HG03565 (cell line): Measurements from ENCODE around the gene NELL1.

ENCODE experiments used
- ATAC-seq: cut with Tn5 transposase; IDR thresholded peaks from one replicate; pipeline ENCODE4 v1.9.1; 2021; ENCODE audit warnings: mild to moderate bottlenecking, moderate library complexity; ENCODE audit not compliant: unreplicated experiment

Gene NELL1

GRCh38 chr11:21301981-21302380, 632.6 kb downstream of the NELL1 start:
- ATAC-seq, result no peak

- no peak for ATAC-seq
Measured at GRCh38 chr11:21306739-21307358, 637.5 kb downstream of the NELL1 start.

- ATAC-seq, result no peak
Measured at GRCh38 chr11:21307874-21308273, 638.5 kb downstream of the NELL1 start.

GRCh38 chr11:21316591-21316990, 647.2 kb downstream of the NELL1 start:
- ATAC-seq, result no peak

GRCh38 chr11:21321072-21321471, 651.7 kb downstream of the NELL1 start:
- ATAC-seq, result no peak

- no peak for ATAC-seq
Measured at GRCh38 chr11:21321530-21321929, 652.1 kb downstream of the NELL1 start.

- no peak for ATAC-seq
Measured at GRCh38 chr11:21323617-21324016, 654.2 kb downstream of the NELL1 start.

- no peak for ATAC-seq
Measured at GRCh38 chr11:21343204-21343603, 673.8 kb downstream of the NELL1 start.

- ATAC-seq, result no peak
Measured at GRCh38 chr11:21346361-21346760, 677.0 kb downstream of the NELL1 start.

GRCh38 chr11:21350613-21351012, 681.2 kb downstream of the NELL1 start:
- no peak for ATAC-seq

GRCh38 chr11:21353425-21353824, 684.0 kb downstream of the NELL1 start:
- ATAC-seq, result no peak

GRCh38 chr11:21364866-21365624, 695.7 kb downstream of the NELL1 start:
- no peak for ATAC-seq

GRCh38 chr11:21369947-21370346, 700.6 kb downstream of the NELL1 start:
- no peak for ATAC-seq

- no peak for ATAC-seq
Measured at GRCh38 chr11:21371044-21371443, 701.7 kb downstream of the NELL1 start.

GRCh38 chr11:21372672-21373071, 703.3 kb downstream of the NELL1 start:
- no peak for ATAC-seq

- ATAC-seq, result no peak
Measured at GRCh38 chr11:21374376-21374775, 705.0 kb downstream of the NELL1 start.

GRCh38 chr11:21385669-21386440, 716.5 kb downstream of the NELL1 start:
- no peak for ATAC-seq

- no peak for ATAC-seq
Measured at GRCh38 chr11:21390430-21390829, 721.0 kb downstream of the NELL1 start.

- ATAC-seq, result no peak
Measured at GRCh38 chr11:21396342-21397008, 727.1 kb downstream of the NELL1 start.

- no peak for ATAC-seq
Measured at GRCh38 chr11:21398195-21398594, 728.8 kb downstream of the NELL1 start.

- no peak for ATAC-seq
Measured at GRCh38 chr11:21401496-21401895, 732.1 kb downstream of the NELL1 start.
